Measurements from ENCODE around the gene NACA. TPM values are rescaled to one million over a fixed set of nuclear protein-coding genes. Genes with fewer than 3 reads are reported as not detected.

NACA gene
- 1,835 TPM for polyA plus RNA-seq (2013, experiment 1 of 2)
- 1,781 TPM for polyA plus RNA-seq (2013, experiment 2 of 2)

DNA sequence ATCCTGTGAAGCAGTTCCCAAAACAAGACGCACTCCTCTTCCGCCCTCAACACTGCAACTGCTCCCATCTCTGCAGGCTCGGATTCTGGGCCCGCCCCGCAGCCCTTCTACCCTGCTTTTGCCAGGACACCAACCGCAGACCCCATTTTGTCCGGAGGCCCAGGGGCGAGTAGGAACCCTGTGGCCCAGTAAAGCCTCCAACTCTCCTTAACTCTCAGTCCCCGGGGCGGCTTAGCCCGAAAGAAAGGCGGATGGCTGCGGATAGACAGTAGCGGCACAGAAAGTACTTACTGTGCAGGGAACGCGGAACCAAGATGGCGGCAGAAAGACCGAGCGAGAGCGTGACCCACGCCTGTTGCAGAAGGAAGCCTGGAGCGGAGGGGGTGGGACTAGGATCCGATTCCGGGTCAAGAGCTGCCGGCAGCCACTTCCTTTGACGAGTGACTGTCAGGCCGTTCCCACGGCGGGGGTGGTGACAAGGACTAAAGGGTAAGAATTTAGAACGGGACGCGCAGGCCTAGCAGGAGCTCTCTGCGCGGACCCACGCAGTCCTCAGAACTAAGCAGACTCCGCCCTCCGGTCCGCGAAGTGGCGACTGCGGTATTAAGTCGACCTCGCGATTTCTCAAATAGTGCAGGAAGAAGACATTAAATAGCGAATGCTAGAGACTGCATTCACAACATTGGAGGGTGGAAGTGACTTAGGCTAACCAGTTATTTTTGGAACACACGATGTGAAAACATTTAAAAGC lies at the start of gene NACA:
TSS of gene NACA (minus strand) at position 328 of the 751 bp plus-strand sequence. CDS start 778 bp downstream, outside the sequence.
- Histone ChIP-seq H3K9ac (ENCODE audit: low read length) (peak within 1 kb of the TSS; percentile 98), H2AK5ac (ENCODE audit: low read length, severe bottlenecking) (peak within 1 kb of the TSS; percentile 81), H3K4me1 (ENCODE audit: control insufficient read depth, insufficient read depth, low read depth, low read length) (peaks cover 10% of the 10 kb centered on the region), H4K8ac (ENCODE audit: low read length) (peak within 1 kb of the TSS; percentile 89), H3K23ac (ENCODE audit: low read length in 2 of 2) (peak within 1 kb of the TSS in 1 of 2 experiments; percentile 23), H3K4me3 (ENCODE audit: insufficient read depth in 1 of 2, low read depth in 1 of 2, low read length in 2 of 2) (peak within 1 kb of the TSS; percentile 67 to 97), H2BK12ac (ENCODE audit: low read length in 2 of 2) (peak within 1 kb of the TSS in 1 of 2 experiments; percentile 6), H2BK5ac (ENCODE audit: low read depth, low read length, poor library complexity, severe bottlenecking) (peak within 1 kb of the TSS; percentile 91), H2AFZ (ENCODE audit: low read depth, low read length) (no peak within 1 kb of the TSS), H3K27me3 (ENCODE audit: control insufficient read depth in 1 of 2, insufficient read depth in 1 of 2, low read length in 2 of 2) (no peaks in the 10 kb centered on the region), H4K91ac (ENCODE audit: low read length) (peak within 1 kb of the TSS; percentile 85), H3K4ac (ENCODE audit: low read depth in 1 of 2, low read length in 2 of 2) (peak within 1 kb of the TSS; percentile 49 to 99), H2BK15ac (ENCODE audit: low read depth, poor library complexity, severe bottlenecking) (peak within 1 kb of the TSS; percentile 88), H3K79me1 (replicated peaks; ENCODE audit: low read length, poor library complexity, severe bottlenecking) (no peaks in the 10 kb centered on the region), H3K14ac (ENCODE audit: low read length in 2 of 2) (peak within 1 kb of the TSS in 1 of 2 experiments; percentile 89), H2BK120ac (ENCODE audit: low read depth, low read length) (peak within 1 kb of the TSS; percentile 1), H3K36me3 (ENCODE audit: control insufficient read depth in 1 of 2, insufficient read depth in 2 of 2, low read depth in 1 of 2, low read length in 2 of 2) (peaks cover 14 to 37% of the 10 kb centered on the region in 2 experiments), H3K9me3 (ENCODE audit: control insufficient read depth, low read length) (no peaks in the 10 kb centered on the region), H3K4me2 (ENCODE audit: low read length, poor library complexity, severe bottlenecking) (peak within 1 kb of the TSS; percentile 95), H3K27ac (ENCODE audit: low read length, poor library complexity, severe bottlenecking) (peak within 1 kb of the TSS; percentile 97), H3K18ac (ENCODE audit: low read depth in 1 of 2, low read length in 2 of 2) (peak within 1 kb of the TSS; percentile 83 to 91)
- DNase-seq, result peak; percentile 99
- WGBS, result 1% methylated on average over 45 of the region's 46 CpGs

GRCh38 chr12:56773113-56773512 lies 48.0 kb upstream of the NACA start:
- no peak overlapping the region for H3K27ac ChIP-seq (ENCODE audit: low read length, poor library complexity, severe bottlenecking)
- H2AK5ac ChIP-seq (ENCODE audit: low read length, severe bottlenecking), result no peak overlapping the region
- peaks cover 11 to 16% of the 10 kb centered on the region in 2 experiments for H3K27me3 ChIP-seq (ENCODE audit: control insufficient read depth in 1 of 2, insufficient read depth in 1 of 2, low read length in 2 of 2)
- H3K23ac ChIP-seq (ENCODE audit: low read length in 2 of 2), result no peak overlapping the region
- no peaks in the 10 kb centered on the region for H3K36me3 ChIP-seq (ENCODE audit: control insufficient read depth in 1 of 2, insufficient read depth in 2 of 2, low read depth in 1 of 2, low read length in 2 of 2)
- H2BK15ac ChIP-seq (ENCODE audit: low read depth, poor library complexity, severe bottlenecking), result no peak overlapping the region
- no peak overlapping the region for H2BK12ac ChIP-seq (ENCODE audit: low read length in 2 of 2)
- no peak overlapping the region for H3K9ac ChIP-seq (ENCODE audit: low read length)
- no peak overlapping the region for H3K4me3 ChIP-seq (ENCODE audit: insufficient read depth in 1 of 2, low read depth in 1 of 2, low read length in 2 of 2)
- DNase-seq, result no peak
- H4K8ac ChIP-seq (ENCODE audit: low read length), result no peak overlapping the region
- no peak overlapping the region for H3K14ac ChIP-seq (ENCODE audit: low read length in 2 of 2)
- H2BK5ac ChIP-seq (ENCODE audit: low read depth, low read length, poor library complexity, severe bottlenecking), result no peak overlapping the region
- no peaks in the 10 kb centered on the region for H3K9me3 ChIP-seq (ENCODE audit: control insufficient read depth, low read length)
- WGBS, result 78% methylated on average over 2 of the region's 2 CpGs
- no peak overlapping the region for H2AFZ ChIP-seq (ENCODE audit: low read depth, low read length)
- H3K4me1 ChIP-seq (ENCODE audit: control insufficient read depth, insufficient read depth, low read depth, low read length), result no peaks in the 10 kb centered on the region
- no peaks in the 10 kb centered on the region for H3K79me1 ChIP-seq (replicated peaks; ENCODE audit: low read length, poor library complexity, severe bottlenecking)
- no peak overlapping the region for H2BK120ac ChIP-seq (ENCODE audit: low read depth, low read length)
- no peak overlapping the region for H3K4ac ChIP-seq (ENCODE audit: low read depth in 1 of 2, low read length in 2 of 2)
- no peak overlapping the region for H3K18ac ChIP-seq (ENCODE audit: low read depth in 1 of 2, low read length in 2 of 2)
- no peak overlapping the region for H4K91ac ChIP-seq (ENCODE audit: low read length)
- H3K4me2 ChIP-seq (ENCODE audit: low read length, poor library complexity, severe bottlenecking), result no peak overlapping the region

DNA sequence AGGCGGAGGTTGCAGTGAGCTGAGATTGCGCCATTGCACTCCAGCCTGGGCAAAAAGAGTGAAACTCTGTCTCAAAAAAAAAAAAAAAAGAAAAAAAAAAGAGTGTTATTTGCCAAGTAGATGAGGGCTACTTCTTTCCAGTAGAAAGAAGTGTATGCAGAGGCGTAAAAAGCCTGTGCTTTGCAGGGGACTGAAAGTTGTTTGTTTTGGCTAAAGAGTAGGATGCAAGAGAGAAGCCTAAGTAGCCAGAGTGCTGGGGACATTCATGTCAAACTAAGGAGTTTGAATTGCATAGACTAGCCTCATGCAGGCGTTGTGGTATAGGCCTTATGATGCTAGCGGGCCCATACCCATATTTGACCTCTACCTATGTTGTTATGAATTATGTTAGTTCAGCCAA lies 47.5 kb upstream of the NACA start:
- Histone ChIP-seq H3K36me3 (ENCODE audit: control insufficient read depth in 1 of 2, insufficient read depth in 2 of 2, low read depth in 1 of 2, low read length in 2 of 2) (no peaks in the 10 kb centered on the region), H3K23ac (ENCODE audit: low read length in 2 of 2) (no peak overlapping the region), H2AFZ (ENCODE audit: low read depth, low read length) (no peak overlapping the region), H2AK5ac (ENCODE audit: low read length, severe bottlenecking) (no peak overlapping the region), H3K4me3 (ENCODE audit: insufficient read depth in 1 of 2, low read depth in 1 of 2, low read length in 2 of 2) (no peak overlapping the region), H4K91ac (ENCODE audit: low read length) (no peak overlapping the region), H3K27ac (ENCODE audit: low read length, poor library complexity, severe bottlenecking) (no peak overlapping the region), H4K8ac (ENCODE audit: low read length) (no peak overlapping the region), H2BK12ac (ENCODE audit: low read length in 2 of 2) (no peak overlapping the region), H3K4me2 (ENCODE audit: low read length, poor library complexity, severe bottlenecking) (no peak overlapping the region), H3K27me3 (ENCODE audit: control insufficient read depth in 1 of 2, insufficient read depth in 1 of 2, low read length in 2 of 2) (peaks cover 11 to 17% of the 10 kb centered on the region in 2 experiments), H3K9me3 (ENCODE audit: control insufficient read depth, low read length) (no peaks in the 10 kb centered on the region), H3K18ac (ENCODE audit: low read depth in 1 of 2, low read length in 2 of 2) (no peak overlapping the region), H3K9ac (ENCODE audit: low read length) (no peak overlapping the region), H3K14ac (ENCODE audit: low read length in 2 of 2) (no peak overlapping the region), H3K4ac (ENCODE audit: low read depth in 1 of 2, low read length in 2 of 2) (no peak overlapping the region), H3K79me1 (replicated peaks; ENCODE audit: low read length, poor library complexity, severe bottlenecking) (no peaks in the 10 kb centered on the region), H2BK15ac (ENCODE audit: low read depth, poor library complexity, severe bottlenecking) (no peak overlapping the region), H2BK5ac (ENCODE audit: low read depth, low read length, poor library complexity, severe bottlenecking) (no peak overlapping the region), H3K4me1 (ENCODE audit: control insufficient read depth, insufficient read depth, low read depth, low read length) (no peaks in the 10 kb centered on the region), H2BK120ac (ENCODE audit: low read depth, low read length) (no peak overlapping the region)
- no peak for DNase-seq
- 81% methylated on average over 3 of the region's 5 CpGs for WGBS

DNA sequence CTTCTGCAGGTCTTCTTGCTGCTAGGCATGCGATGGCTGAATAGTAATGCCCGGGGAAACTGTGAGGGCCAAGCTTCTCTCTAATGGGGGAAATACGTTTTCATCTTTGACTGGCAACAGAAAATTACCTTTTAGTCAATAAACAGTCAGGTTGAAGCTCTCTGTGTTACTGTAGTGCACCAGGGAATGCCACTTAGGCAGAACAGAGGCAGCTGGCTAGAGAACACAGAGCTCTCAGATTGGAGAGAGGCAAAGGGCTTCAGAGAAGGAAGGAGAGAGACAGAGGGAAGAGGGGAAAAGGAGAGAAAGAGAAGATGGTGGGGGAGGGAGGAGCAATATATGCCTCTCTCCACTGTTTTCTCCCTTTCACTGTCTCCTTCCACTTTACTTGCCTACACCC lies 44.8 kb upstream of the NACA start:
- no peaks in the 10 kb centered on the region for H3K4me1 ChIP-seq (ENCODE audit: control insufficient read depth, insufficient read depth, low read depth, low read length)
- no peak for DNase-seq
- H2BK5ac ChIP-seq (ENCODE audit: low read depth, low read length, poor library complexity, severe bottlenecking), result no peak overlapping the region
- no peak overlapping the region for H3K27ac ChIP-seq (ENCODE audit: low read length, poor library complexity, severe bottlenecking)
- no peaks in the 10 kb centered on the region for H3K9me3 ChIP-seq (ENCODE audit: control insufficient read depth, low read length)
- no peak overlapping the region for H3K4me2 ChIP-seq (ENCODE audit: low read length, poor library complexity, severe bottlenecking)
- no peak overlapping the region for H4K8ac ChIP-seq (ENCODE audit: low read length)
- no peak overlapping the region for H3K9ac ChIP-seq (ENCODE audit: low read length)
- no peak overlapping the region for H2AK5ac ChIP-seq (ENCODE audit: low read length, severe bottlenecking)
- no peak overlapping the region for H3K18ac ChIP-seq (ENCODE audit: low read depth in 1 of 2, low read length in 2 of 2)
- H3K23ac ChIP-seq (ENCODE audit: low read length in 2 of 2), result no peak overlapping the region
- no peaks in the 10 kb centered on the region for H3K79me1 ChIP-seq (replicated peaks; ENCODE audit: low read length, poor library complexity, severe bottlenecking)
- H2BK120ac ChIP-seq (ENCODE audit: low read depth, low read length), result no peak overlapping the region
- no peak overlapping the region for H3K4ac ChIP-seq (ENCODE audit: low read depth in 1 of 2, low read length in 2 of 2)
- peaks cover 11 to 17% of the 10 kb centered on the region in 2 experiments for H3K27me3 ChIP-seq (ENCODE audit: control insufficient read depth in 1 of 2, insufficient read depth in 1 of 2, low read length in 2 of 2)
- H3K4me3 ChIP-seq (ENCODE audit: insufficient read depth in 1 of 2, low read depth in 1 of 2, low read length in 2 of 2), result no peak overlapping the region
- WGBS, result 100% methylated on average over 2 of the region's 3 CpGs
- no peaks in the 10 kb centered on the region for H3K36me3 ChIP-seq (ENCODE audit: control insufficient read depth in 1 of 2, insufficient read depth in 2 of 2, low read depth in 1 of 2, low read length in 2 of 2)
- H2BK12ac ChIP-seq (ENCODE audit: low read length in 2 of 2), result no peak overlapping the region
- no peak overlapping the region for H3K14ac ChIP-seq (ENCODE audit: low read length in 2 of 2)
- H4K91ac ChIP-seq (ENCODE audit: low read length), result no peak overlapping the region
- no peak overlapping the region for H2BK15ac ChIP-seq (ENCODE audit: low read depth, poor library complexity, severe bottlenecking)
- no peak overlapping the region for H2AFZ ChIP-seq (ENCODE audit: low read depth, low read length)

Measured in mesenchymal stem cell (in vitro differentiated cells and primary cell).